ENCODE measurements around the gene PAH. TPM values are rescaled to one million over a fixed set of nuclear protein-coding genes. Genes with fewer than 3 reads are reported as not detected.

PAH gene
- total RNA-seq, 1 experiment from 2014 or later = not detected

GRCh38 chr12:102921240-102921639, 4.2 kb upstream of the PAH start:
- Mint-ChIP-seq H3K9me3 (ENCODE audit: unreplicated experiment) (no peaks in the 10 kb centered on the region), H3K27me3 (ENCODE audit: insufficient read depth, unreplicated experiment) (no peaks in the 10 kb centered on the region), H3K27ac (ENCODE audit: low read depth, unreplicated experiment) (no peak overlapping the region), H3K36me3 (ENCODE audit: insufficient read depth, unreplicated experiment) (peaks cover 2% of the 10 kb centered on the region), H3K4me1 (ENCODE audit: insufficient read depth, unreplicated experiment) (no peaks in the 10 kb centered on the region), H3K4me3 (ENCODE audit: unreplicated experiment) (no peak overlapping the region)
- TF ChIP-seq CTCF (IDR thresholded peaks at IDR 0.05; ENCODE audit: unreplicated experiment) = no peak
- ChIA-PET POLR2A (no interaction called here), CTCF (no interaction called here)
- no peak for DNase-seq (ENCODE audit: unreplicated experiment)
- BruUV-seq (replicated peaks) = no TSS peak
- intact Hi-C loops (cut with micrococcal nuclease) = no loop called here

GRCh38 chr12:102920271-102920670, 3.2 kb upstream of the PAH start:
- no TSS peak for BruUV-seq (replicated peaks)
- H3K36me3 Mint-ChIP-seq (ENCODE audit: insufficient read depth, unreplicated experiment) = peaks cover 4% of the 10 kb centered on the region
- H3K9me3 Mint-ChIP-seq (ENCODE audit: unreplicated experiment) = no peaks in the 10 kb centered on the region
- no peak for TF ChIP-seq CTCF (IDR thresholded peaks at IDR 0.05; ENCODE audit: unreplicated experiment)
- no peak for DNase-seq (ENCODE audit: unreplicated experiment)
- H3K4me1 Mint-ChIP-seq (ENCODE audit: insufficient read depth, unreplicated experiment) = no peaks in the 10 kb centered on the region
- intact Hi-C loops (cut with micrococcal nuclease) = no loop called here
- H3K27me3 Mint-ChIP-seq (ENCODE audit: insufficient read depth, unreplicated experiment) = no peaks in the 10 kb centered on the region
- POLR2A ChIA-PET = no interaction called here
- no peak overlapping the region for H3K27ac Mint-ChIP-seq (ENCODE audit: low read depth, unreplicated experiment)
- CTCF ChIA-PET = interaction anchor here (0.5 kb wide), 1 partner anchor 653 kb away, joined by 3 read pairs; no protein-coding TSS in a partner anchor
- no peak overlapping the region for H3K4me3 Mint-ChIP-seq (ENCODE audit: unreplicated experiment)

- no peak for DNase-seq (ENCODE audit: unreplicated experiment)
- Mint-ChIP-seq H3K27ac (ENCODE audit: low read depth, unreplicated experiment) (no peak overlapping the region), H3K9me3 (ENCODE audit: unreplicated experiment) (no peaks in the 10 kb centered on the region), H3K4me3 (ENCODE audit: unreplicated experiment) (no peak overlapping the region), H3K36me3 (ENCODE audit: insufficient read depth, unreplicated experiment) (peaks cover 4% of the 10 kb centered on the region), H3K27me3 (ENCODE audit: insufficient read depth, unreplicated experiment) (no peaks in the 10 kb centered on the region), H3K4me1 (ENCODE audit: insufficient read depth, unreplicated experiment) (no peaks in the 10 kb centered on the region)
- intact Hi-C loops (cut with micrococcal nuclease) = no loop called here
- ChIA-PET CTCF (no interaction called here), POLR2A (no interaction called here)
- no peak for TF ChIP-seq CTCF (IDR thresholded peaks at IDR 0.05; ENCODE audit: unreplicated experiment)
- BruUV-seq (replicated peaks) = no TSS peak
Measured at GRCh38 chr12:102918840-102919239, 1.8 kb upstream of the PAH start.

- Mint-ChIP-seq H3K27ac (ENCODE audit: low read depth, unreplicated experiment) (no peak overlapping the region), H3K9me3 (ENCODE audit: unreplicated experiment) (no peaks in the 10 kb centered on the region), H3K27me3 (ENCODE audit: insufficient read depth, unreplicated experiment) (no peaks in the 10 kb centered on the region), H3K4me3 (ENCODE audit: unreplicated experiment) (no peak overlapping the region), H3K4me1 (ENCODE audit: insufficient read depth, unreplicated experiment) (no peaks in the 10 kb centered on the region), H3K36me3 (ENCODE audit: insufficient read depth, unreplicated experiment) (peaks cover 4% of the 10 kb centered on the region)
- no peak for DNase-seq (ENCODE audit: unreplicated experiment)
- POLR2A ChIA-PET = no interaction called here
- CTCF ChIA-PET = no interaction called here
- no peak for TF ChIP-seq CTCF (IDR thresholded peaks at IDR 0.05; ENCODE audit: unreplicated experiment)
- intact Hi-C loops (cut with micrococcal nuclease) = no loop called here
- BruUV-seq (replicated peaks) = no TSS peak
Measured at GRCh38 chr12:102916252-102917025, 605 bp downstream of the PAH start.
